A673 (cell line): ENCODE data around the gene SYNJ1.

Experiments used
- EZH2 ChIP-seq: fragments of 200-600 bp; sonication (generic); IDR thresholded peaks from 2 replicates; pipeline ENCODE4 v1.6.1; 2017; ENCODE audit warnings: borderline replicate concordance, low read depth, mild to moderate bottlenecking, mixed read lengths, antibody characterized with exemption, low read length; ENCODE audit not compliant: poor library complexity, severe bottlenecking
- TF ChIP-seq, protein P1 (sequence below): fragments of 300-800, 200-600 bp; sonication (generic); conservative IDR thresholded peaks from 2 replicates; pipeline ENCODE4 v1.5.1; 2017; ENCODE audit warnings: low read depth, mild to moderate bottlenecking, antibody characterized with exemption, low read length, moderate library complexity, mixed read lengths

GRCh38 chr21:32597205-32597604 lies 130.6 kb downstream of the SYNJ1 start:
- TF ChIP-seq, protein P1, sequence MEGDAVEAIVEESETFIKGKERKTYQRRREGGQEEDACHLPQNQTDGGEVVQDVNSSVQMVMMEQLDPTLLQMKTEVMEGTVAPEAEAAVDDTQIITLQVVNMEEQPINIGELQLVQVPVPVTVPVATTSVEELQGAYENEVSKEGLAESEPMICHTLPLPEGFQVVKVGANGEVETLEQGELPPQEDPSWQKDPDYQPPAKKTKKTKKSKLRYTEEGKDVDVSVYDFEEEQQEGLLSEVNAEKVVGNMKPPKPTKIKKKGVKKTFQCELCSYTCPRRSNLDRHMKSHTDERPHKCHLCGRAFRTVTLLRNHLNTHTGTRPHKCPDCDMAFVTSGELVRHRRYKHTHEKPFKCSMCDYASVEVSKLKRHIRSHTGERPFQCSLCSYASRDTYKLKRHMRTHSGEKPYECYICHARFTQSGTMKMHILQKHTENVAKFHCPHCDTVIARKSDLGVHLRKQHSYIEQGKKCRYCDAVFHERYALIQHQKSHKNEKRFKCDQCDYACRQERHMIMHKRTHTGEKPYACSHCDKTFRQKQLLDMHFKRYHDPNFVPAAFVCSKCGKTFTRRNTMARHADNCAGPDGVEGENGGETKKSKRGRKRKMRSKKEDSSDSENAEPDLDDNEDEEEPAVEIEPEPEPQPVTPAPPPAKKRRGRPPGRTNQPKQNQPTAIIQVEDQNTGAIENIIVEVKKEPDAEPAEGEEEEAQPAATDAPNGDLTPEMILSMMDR = no peak
- no peak for TF ChIP-seq EZH2
